Right atrium auricular region (tissue), 2 donors: ENCODE data around the gene FAM186B. TPM values are rescaled to one million over a fixed set of nuclear protein-coding genes. Genes with fewer than 3 reads are reported as not detected.

ENCODE experiments used
- DNase-seq: peaks from one replicate; pipeline ENCODE4 v3.0.0-alpha.2; 2019; ENCODE audit warnings: low spot score
- H3K27ac ChIP-seq, 2 donors: fragments of 200-600 bp; sonication (generic); 1 replicate in 1 of 2; 2 replicates in 1 of 2; pipeline ENCODE4 v1.5.1; 2016 to 2019
- H3K27me3 ChIP-seq, 2 donors: fragments of 200-600 bp; sonication (generic); one replicate each; pipeline versions ENCODE4 v1.5.1 to v1.6.0; 2017 to 2019
- H3K36me3 ChIP-seq: fragments of 200-600 bp; sonication (generic); one replicate; pipeline ENCODE4 v1.5.1; 2016
- H3K4me1 ChIP-seq, 2 donors: fragments of 200-600 bp; sonication (generic); one replicate each; pipeline versions ENCODE4 v1.5.1 to v1.6.0; 2017 to 2019
- H3K4me3 ChIP-seq, 2 donors: fragments of 200-600 bp; sonication (generic); 1 replicate in 1 of 2; 2 replicates in 1 of 2; pipeline ENCODE4 v1.5.1; 2017 to 2019; ENCODE audit warnings: mild to moderate bottlenecking in 1 of 2, moderate library complexity in 1 of 2
- H3K9me3 ChIP-seq, 2 donors: fragments of 200-600 bp; sonication (generic); one replicate each; pipeline ENCODE4 v1.5.1; 2019
- CTCF ChIP-seq, 2 donors: fragments of 200-600 bp; sonication (generic); IDR thresholded peaks; one replicate each; pipeline ENCODE4 v1.5.1; 2019; ENCODE audit warnings: antibody characterized with exemption in 2 of 2
- total RNA-seq, 2 donors: library from RNA; depleted of rRNA; stranded (reverse); fragments of >200 nt; gene quantifications; one replicate each; pipeline ENCODE4 v1.1.0, GENCODE V29; 2016

The FAM186B gene
- total RNA-seq, 2 donors from 2014 or later = 0.28 TPM; not detected in 1

DNA sequence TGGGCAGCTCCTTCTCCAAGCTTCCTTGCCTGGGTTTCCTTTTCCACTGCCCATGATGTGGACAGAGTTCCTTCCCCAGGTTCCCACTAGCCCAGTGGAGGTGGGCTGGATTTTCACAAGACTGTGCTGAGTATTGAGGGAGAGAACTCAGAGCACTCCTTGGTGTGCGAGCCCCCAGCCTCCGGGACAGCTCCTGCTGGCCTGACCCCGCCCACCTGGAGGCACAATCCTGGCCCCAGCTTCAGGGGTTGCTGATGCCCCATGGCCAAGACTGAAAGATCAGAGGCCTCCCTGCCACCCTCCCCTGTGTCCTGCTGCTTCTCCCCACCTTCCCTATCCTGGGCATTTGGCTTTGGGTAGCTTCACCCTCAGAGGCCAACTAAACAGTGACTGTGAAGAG lies 59.0 kb downstream of the FAM186B start:
- H3K27me3 ChIP-seq = no peaks in the 10 kb centered on the region

GRCh38 chr12:49545815-49546214 lies 59.6 kb downstream of the FAM186B start:
- H3K27me3 ChIP-seq = no peaks in the 10 kb centered on the region
- no peak for TF ChIP-seq CTCF (IDR thresholded peaks at IDR 0.05)
- H3K9me3 ChIP-seq = no peaks in the 10 kb centered on the region
- no peaks in the 10 kb centered on the region for H3K36me3 ChIP-seq
- no peak for DNase-seq
- H3K4me1 ChIP-seq = peaks cover 0 to 14% of the 10 kb centered on the region in 2 donors
- H3K4me3 ChIP-seq = no peak overlapping the region
- H3K27ac ChIP-seq = no peak overlapping the region

More for the DNA sequence above, 59.0 kb downstream of the FAM186B start:
- H3K36me3 ChIP-seq = no peaks in the 10 kb centered on the region
- H3K4me3 ChIP-seq = no peak overlapping the region
- H3K27ac ChIP-seq = no peak overlapping the region
- H3K4me1 ChIP-seq = peaks cover 0 to 14% of the 10 kb centered on the region in 2 donors
- no peak for TF ChIP-seq CTCF (IDR thresholded peaks at IDR 0.05)
- H3K9me3 ChIP-seq = no peaks in the 10 kb centered on the region
- DNase-seq = no peak

DNA sequence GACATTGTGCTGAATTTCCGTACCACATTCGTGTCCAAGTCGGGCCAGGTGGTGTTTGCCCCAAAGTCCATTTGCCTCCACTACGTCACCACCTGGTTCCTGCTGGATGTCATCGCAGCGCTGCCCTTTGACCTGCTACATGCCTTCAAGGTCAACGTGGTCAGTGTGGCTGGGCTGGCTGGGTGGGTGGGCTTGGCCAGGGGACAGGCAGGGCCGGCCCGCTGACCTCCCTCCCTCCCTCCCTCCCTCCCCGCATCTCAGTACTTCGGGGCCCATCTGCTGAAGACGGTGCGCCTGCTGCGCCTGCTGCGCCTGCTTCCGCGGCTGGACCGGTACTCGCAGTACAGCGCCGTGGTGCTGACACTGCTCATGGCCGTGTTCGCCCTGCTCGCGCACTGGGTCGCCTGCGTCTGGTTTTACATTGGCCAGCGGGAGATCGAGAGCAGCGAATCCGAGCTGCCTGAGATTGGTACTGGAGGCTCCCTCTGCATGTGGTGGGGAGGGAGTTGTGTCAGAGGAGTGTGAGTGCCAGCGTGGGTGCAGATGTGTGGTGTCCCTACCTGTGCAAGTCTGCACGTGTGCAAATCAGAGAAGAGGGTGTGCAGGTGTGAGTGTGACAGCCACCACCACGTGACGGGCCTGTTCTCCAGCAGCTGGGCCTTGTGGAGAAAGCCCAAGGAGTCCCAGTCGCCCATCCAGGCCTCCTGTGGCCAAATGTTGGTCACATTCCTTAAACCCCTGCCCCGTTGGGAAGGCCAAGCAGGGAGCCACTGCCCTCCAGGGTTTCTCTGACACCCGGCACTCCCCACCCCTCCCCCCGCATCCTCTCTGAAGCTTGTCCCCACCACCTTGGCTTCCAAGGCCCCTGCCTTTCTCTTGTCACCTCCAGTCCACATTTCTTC lies 61.3 kb downstream of the FAM186B start:
- Histone ChIP-seq H3K9me3 (no peaks in the 10 kb centered on the region), H3K36me3 (no peaks in the 10 kb centered on the region), H3K27ac (no peak overlapping the region), H3K27me3 (peaks cover 0 to 5% of the 10 kb centered on the region in 2 donors), H3K4me1 (peaks cover 0 to 9% of the 10 kb centered on the region in 2 donors), H3K4me3 (no peak overlapping the region)
- TF ChIP-seq CTCF (IDR thresholded peaks at IDR 0.05) = no peak
- no peak for DNase-seq

DNA sequence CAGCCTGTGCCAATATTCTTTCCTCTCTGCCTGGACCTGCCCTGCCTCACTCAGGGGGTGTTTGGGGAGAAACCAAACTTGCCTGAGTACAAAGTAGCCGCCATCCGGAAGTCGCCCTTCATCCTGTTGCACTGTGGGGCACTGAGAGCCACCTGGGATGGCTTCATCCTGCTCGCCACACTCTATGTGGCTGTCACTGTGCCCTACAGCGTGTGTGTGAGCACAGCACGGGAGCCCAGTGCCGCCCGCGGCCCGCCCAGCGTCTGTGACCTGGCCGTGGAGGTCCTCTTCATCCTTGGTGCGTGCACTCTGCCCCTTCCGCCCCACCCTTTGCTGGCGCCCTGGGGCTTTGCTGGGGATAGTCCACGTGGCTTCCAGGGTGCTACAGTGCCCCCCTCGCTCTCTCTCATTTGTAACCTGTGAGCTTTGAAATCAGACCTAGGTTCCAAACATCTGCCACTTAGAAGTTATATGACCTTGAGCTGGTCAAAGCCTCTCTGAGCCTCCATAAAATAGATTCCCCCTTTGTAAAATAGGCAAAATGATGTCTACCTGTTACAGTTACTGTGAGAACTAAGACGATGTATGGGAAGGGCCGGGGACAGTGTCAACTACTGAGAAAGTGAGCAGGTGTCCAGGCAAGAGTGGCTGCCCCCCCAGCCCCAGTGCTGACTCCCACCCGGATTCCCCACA lies 62.1 kb downstream of the FAM186B start:
- H3K27ac ChIP-seq = no peak overlapping the region

GRCh38 chr12:49542592-49543160 lies 62.8 kb downstream of the FAM186B start:
- DNase-seq = no peak
- peaks cover 0 to 11% of the 10 kb centered on the region in 2 donors for H3K4me1 ChIP-seq
- no peak overlapping the region for H3K4me3 ChIP-seq
- H3K9me3 ChIP-seq = no peaks in the 10 kb centered on the region
- no peaks in the 10 kb centered on the region for H3K36me3 ChIP-seq
- no peak for TF ChIP-seq CTCF (IDR thresholded peaks at IDR 0.05)
- H3K27me3 ChIP-seq = peaks cover 0 to 12% of the 10 kb centered on the region in 2 donors
- no peak overlapping the region for H3K27ac ChIP-seq

More for the DNA sequence above, 62.1 kb downstream of the FAM186B start:
- H3K9me3 ChIP-seq = no peaks in the 10 kb centered on the region
- no peaks in the 10 kb centered on the region for H3K36me3 ChIP-seq
- H3K27me3 ChIP-seq = peaks cover 0 to 5% of the 10 kb centered on the region in 2 donors
- peaks cover 0 to 5% of the 10 kb centered on the region in 2 donors for H3K4me1 ChIP-seq
- no peak overlapping the region for H3K4me3 ChIP-seq
- DNase-seq = no peak
- no peak for TF ChIP-seq CTCF (IDR thresholded peaks at IDR 0.05)
